NCI-H1417 treated with DMSO at 0.1 percent for 48 hours (cell line): ENCODE data around the gene ACCSL.
A peak's percentile ranks its signal among the peaks of the same experiment; 100 is the strongest.

Experiments
- DNase-seq: peaks from one replicate; lab custom pipeline; 2025; lab: John Stamatoyannopoulos, UW

Gene ACCSL

DNA sequence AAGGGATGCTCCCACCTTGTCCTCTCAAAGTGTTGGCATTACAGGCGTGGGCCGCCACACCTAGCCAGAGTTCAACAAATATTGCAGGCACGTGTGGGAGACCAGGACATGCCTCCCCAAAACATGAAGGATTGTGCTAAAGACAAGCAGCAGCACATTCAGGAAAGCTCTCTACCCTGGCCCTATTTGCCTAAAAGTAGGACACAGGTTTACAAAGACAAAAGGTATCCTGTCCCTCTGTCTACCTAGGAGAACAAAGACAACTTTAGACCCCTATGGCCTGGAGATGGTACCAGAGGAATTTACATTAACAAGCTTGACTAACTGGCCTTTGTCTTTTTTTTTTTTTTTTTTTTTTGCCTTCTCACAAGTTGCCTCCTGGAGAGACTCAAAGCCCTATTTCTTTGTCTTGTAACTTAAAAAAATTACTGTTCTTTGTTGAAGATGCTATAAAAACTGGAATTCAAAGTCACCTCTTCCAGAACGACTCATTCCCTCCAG, 17.4 kb downstream of the ACCSL start:
- no peak for DNase-seq

DNA sequence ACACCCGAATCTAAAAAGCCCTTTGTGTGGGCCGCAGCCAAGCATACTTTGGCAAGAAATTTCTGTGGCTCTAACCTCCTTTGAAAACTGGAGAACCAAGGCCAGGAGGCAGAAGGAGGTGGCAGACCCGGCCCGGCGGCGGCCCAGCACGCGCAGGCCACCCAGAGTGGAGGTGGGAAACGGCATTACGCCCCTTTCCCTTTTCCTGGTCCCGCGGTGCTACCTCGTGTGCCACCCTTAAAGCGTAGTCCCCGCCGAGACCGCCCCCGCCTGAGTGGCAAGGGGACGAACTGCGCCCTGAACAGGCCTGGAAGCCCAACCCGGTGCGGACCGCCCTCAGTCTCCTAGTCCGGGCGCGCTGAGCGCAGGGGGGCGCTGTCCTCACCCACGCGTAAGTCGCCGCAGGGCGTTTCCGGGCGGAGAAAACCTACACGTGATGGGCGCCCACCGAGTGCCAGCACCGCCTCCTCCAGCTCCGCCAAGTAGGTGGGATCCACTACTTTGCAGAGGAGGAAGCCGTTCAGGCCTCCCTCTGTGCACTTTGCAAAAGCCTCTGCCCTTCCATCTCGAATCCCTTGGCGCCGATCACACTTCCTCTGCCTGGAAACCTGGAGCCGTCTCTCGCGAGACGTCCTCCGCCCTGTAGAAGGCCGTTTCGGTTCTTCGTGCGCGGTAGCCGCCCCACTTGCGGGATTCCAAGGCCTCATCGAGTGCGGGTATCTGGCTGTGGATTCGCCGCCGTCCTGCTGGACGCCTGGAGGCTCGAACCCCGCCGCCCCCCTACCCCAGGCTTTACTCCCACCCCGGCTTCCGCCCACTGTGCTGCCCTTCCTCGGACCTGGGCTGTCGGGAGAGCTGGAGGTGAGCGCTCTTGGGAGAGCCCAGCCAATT, 18.3 kb downstream of the ACCSL start, which contains the start of gene ACCS:
ACCS (plus strand) TSS at position 430 of the 891 bp plus-strand sequence. CDS start 1,358 bp downstream, outside the sequence.
- DNase-seq: peak; percentile 51

DNA sequence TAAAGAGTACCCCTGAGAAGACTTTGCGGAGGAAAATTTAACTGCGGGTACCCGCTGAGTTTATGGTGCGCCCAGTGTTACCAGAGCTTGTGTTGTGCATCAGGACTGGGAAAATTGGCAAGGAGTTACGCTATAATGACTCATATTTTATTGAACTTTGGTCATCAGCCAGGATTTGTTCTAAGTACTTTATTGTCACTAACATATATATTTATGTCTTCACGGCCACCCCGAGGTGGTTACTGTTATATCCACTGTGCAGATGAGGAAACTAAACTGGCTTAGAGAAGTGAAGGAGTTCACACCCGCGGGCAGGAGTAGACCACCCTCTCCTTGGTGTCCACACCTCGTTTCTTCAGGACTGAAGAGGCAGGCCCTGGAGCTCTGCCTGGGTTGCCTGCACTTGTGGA, 19.0 kb downstream of the ACCSL start:
- DNase-seq: no peak

DNA sequence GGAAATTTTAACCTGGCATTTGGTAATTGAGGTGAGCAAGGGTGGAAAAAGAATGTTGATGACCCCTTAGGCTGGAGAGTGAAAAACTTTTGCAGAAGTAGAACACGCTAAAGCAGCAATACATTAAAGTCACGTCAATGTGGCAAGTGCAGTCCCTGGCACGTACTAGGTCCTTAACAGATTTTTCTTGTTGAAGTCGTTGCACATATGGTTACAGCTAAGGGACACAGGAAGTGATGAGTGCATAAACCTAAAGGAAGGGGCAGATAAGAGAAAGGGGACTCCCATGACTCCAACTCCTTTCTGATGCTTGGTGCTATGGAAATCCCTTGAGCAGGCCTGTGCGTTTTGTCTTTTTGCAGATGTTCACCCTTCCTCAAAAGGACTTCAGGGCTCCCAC, 19.5 kb downstream of the ACCSL start:
- DNase-seq: no peak

DNA sequence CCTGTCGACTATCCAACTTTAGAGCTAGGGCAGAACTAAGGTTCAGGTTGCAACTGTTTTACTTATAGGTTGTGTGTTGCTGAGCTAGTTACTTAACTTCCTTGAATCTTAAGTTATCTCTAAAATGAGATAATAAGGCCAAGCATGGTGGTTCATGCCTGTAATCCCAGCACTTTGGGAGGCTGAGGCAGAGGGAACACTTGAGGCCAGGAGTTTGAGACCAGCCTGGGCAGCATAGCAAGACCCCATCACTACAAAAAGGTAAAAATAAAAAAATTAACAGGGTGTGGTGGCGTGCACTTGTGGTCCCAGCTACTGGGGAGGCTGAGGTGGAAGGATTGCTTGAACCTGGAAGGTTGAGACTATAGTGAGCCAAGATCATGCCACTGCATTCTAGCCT, 20.4 kb downstream of the ACCSL start:
- DNase-seq: no peak

DNA sequence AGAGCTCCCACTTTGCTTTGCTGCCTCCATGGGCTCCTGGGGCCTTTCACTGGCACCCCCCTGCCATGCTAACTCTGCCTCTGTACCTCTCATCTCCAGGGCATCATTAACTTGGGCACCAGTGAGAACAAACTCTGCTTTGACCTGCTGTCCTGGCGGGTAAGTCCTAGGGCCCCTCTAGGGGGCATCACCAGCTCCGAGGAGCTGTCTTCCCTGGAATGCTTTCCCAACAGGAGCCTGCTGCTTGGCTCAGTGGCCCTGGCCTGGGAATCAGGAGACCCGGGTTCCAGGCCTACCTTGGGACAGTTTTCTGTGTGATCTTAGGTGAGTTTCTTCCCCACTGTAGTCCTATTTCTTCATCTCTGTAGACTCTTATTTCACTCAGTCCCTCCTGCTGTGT, 23.4 kb downstream of the ACCSL start:
- no peak for DNase-seq

DNA sequence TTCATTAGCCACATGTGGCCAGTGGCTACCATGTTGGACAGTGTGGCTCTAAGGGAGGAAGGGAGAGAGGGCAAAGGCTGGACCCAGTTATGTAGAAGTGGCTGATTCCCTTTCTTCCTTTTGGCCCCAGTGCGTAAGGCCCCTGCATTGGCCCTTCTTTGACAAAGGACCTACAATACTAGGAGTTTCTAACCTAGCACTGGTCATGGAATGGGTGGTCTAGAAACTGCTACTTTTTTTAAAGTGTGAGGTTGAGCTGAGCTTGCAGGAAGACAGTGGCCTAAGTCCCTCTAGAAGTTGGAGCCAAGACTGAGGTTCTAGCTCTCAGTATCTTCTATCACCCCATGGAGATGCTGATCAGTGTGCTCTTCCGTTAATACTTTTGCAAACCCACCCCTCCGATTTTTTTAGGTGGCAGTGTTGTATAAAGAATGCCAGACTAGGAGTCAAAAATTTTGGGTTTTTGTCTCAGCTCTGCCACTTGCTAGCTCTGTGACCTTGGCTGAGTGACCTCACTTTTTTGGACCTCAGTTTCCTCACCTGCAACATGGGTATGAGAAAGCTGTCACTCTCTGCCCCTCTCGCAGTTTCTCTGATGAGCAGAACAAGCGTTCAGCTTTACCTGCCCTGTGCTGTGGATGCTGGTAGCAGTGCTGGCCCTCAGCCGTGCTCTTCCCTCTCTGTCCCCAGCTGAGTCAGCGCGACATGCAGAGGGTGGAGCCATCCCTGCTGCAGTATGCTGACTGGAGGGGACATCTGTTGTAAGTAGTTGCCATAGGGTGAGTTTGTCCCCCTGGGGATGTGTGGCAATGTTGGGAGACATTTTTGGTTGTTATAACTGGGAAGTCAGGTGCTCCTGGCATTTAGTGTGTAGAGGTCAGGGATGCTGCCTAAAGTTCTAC, 25.2 kb downstream of the ACCSL start:
- DNase-seq: no peak

DNA sequence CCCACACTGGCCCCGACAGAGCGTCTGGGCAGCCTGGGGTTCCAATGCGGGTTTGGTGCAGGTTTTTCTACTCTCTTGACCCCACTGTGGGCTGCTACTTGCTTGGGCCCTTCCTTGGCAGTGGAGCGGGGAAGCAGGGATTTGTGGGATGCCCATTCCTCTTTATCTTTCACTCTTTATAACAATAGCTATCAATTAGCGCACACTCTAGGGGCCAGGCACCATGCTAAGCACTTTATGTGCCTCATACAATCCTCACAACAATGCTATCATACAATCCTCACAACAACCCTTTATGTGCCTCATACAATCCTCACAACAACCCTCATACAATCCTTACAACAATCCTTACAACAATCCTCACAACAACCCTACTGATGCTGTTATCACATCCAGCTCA, 31.0 kb downstream of the ACCSL start:
- no peak for DNase-seq

DNA sequence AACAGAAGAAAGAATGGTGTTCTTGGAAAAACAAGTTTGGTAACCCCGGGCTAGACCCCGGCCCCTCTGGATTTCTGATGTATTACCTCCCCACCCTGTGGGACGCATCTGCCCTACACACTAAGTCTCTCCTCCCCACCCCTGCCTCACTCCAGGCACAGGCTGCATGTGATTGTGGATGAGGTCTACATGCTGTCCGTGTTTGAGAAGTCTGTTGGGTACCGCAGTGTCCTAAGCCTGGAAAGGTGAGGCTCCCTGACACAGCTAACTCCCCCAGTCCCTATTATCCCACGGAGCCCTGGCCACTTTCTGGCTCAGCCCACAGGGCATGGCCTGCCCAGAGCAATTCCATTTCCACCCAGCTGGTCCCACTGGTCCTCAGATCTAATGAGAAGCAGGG, 31.6 kb downstream of the ACCSL start:
- no peak for DNase-seq

DNA sequence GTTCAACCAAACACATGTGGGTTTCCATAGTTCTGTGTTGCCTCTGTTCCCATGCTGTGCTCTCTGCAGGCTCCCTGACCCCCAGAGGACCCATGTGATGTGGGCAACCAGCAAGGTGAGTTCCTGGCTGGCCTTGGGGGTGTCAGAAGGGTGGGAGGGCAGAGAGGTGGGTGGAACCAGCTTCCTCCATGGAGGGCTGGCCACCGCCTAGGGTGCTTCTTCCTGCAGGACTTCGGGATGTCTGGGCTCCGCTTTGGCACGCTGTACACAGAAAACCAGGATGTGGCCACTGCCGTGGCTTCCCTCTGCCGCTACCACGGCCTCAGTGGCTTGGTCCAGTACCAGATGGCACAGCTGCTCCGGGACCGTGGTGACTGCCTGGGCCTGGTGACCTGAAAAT, 33.2 kb downstream of the ACCSL start:
- no peak for DNase-seq

DNA sequence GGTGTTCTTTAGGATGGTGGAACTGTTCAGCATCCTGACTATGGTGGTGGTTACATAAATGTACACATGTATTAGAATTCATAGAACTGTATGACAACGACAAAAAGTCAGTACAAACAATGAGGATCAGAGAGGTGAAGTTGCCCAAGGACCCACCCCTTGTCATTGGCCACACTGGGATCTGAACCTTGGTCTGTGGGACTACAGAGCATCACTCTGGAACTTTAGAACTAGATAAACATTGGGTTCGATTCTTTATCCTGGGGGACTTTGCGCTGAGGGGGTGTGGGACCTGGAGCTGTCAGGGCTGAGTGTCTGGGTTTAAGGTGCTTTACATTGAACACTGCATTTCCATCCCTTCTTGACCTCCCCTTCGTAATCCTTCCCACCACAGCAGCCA, 34.9 kb downstream of the ACCSL start:
- no peak for DNase-seq

DNA sequence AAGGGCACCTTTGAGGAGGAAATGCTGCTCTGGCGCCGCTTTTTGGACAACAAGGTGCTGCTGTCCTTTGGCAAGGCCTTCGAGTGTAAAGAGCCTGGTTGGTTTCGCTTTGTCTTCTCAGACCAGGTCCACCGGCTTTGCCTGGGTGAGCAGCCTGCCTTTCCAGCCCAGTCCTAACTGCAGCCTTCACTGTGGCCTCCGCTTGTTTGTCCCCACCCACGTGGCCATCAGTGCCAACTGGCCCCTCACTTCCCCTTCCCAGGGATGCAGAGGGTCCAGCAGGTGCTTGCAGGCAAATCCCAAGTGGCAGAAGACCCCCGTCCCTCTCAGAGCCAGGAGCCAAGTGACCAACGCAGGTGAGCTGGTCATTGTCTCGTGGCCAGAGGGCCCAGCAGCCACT, 35.7 kb downstream of the ACCSL start:
- no peak for DNase-seq

DNA sequence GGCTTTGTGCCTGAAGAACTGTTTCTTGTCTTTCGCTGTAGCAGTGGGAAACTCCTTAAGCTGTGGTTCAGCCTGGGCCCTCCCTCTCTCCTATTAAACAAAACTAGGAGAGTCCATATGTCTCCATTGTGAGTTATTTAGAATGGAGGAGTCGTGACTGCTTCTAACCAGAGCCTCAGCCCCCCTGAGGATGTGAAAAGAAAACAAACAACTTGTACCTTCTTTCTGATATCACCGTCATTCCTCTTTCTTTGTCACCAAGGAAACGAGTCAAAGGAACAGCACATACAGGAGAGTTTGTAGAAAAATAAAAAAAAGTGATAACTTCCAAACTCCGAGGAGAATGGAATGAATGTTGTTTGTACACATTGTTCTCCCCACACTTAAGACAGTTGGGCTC, 36.1 kb downstream of the ACCSL start:
- no peak for DNase-seq

DNA sequence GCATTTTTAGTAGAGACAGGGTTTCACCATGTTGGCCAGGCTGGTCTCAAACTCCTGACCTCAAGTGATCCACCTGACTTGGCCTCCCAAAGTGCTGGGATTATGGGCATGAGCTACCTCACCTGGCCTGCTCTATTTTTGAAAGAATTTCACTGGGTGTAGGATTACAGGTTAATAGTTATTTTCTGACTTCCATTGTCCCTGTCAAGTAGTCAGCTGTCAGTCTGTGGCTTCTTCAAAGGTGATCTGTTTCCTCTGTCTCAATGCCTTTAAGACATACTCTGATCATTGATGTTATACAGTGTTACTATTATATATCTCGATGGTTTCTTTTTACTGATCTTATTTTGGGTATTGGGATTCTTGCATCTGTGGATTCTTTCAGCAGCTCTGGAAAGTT, 37.5 kb downstream of the ACCSL start:
- no peak for DNase-seq

DNA sequence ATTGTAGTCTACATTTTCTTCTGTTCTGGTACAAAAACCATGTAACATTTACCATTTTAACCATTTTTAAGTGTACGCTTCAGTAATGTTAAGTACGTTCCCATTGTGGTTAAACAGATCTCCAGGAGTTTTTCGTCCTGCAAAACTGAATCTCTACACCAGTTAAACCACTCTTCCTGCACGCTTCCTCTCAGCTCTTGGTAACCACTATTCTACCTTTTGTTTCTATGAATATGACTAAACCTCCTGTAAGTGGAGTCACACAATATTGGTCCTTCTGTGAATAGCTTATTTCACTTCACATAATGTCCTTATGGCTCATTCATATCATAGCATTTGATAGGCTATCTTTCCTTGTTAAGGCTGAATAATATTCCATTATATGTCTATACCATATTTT, 40.6 kb downstream of the ACCSL start:
- DNase-seq: no peak

DNA sequence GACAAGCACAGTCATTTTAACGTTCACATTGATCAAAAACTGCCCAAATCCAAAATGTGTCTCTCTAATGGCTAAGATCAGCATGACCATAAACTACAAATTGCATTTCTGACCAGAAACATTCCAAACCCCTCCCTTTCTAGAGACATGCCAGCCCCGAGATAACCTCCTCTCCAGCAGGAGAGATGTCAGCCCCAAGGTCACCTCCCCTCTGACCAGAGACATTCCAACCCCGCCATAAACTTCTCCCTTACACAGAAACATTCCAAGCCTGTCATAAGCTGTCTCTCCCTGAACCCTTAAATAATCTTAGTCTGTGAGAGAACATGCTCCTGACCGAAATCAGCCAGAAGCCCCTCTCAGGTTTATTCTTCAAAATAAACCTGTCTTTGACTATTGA, 41.1 kb downstream of the ACCSL start:
- no peak for DNase-seq

DNA sequence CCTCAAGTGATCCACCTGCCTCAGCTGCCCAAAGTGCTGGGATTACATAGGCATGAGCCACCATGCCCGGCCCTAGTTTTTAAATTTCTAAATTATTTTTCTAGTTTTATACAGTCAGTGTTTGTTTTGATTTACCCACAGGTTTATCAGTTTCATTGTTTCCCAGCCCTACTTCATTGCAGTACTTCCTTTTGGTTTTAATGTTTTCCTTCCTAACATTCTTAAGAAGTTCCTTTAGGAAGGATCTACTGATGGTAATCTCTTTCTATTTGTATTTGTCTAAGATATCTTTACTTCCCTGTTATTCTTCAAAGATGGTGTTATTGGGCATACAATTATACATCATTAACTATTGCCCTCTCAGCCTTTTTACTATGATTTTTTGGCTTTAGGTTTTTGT, 42.8 kb downstream of the ACCSL start:
- DNase-seq: no peak

DNA sequence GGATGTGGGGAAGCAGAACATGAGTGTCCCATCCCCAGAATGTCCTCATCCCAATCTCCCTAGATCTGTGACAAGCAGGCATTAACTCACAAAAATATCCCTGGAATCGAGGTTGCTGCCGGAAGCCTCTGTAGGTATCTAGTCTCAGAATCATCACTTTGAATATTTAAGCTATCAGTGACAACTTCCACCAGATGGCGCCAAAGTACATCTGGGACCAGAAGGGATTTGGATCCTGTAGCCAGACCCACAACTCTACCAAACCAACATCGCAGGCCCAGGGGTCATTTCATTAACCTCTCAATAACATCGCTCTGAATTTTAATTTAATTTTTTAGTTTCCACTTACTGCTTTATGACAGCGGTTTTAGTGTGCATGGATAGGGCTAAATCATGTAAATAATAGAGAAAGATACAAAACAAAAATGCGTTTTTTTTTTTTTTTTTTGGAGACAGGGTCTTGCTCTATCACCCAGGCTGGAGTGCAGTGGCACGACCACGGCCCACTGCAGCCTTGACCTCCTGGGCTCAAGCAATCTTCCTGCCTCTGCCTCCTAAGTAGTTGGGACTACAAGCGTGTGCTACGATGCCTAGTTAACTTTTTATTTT, 46.6 kb downstream of the ACCSL start:
- peak; percentile 31 for DNase-seq

DNA sequence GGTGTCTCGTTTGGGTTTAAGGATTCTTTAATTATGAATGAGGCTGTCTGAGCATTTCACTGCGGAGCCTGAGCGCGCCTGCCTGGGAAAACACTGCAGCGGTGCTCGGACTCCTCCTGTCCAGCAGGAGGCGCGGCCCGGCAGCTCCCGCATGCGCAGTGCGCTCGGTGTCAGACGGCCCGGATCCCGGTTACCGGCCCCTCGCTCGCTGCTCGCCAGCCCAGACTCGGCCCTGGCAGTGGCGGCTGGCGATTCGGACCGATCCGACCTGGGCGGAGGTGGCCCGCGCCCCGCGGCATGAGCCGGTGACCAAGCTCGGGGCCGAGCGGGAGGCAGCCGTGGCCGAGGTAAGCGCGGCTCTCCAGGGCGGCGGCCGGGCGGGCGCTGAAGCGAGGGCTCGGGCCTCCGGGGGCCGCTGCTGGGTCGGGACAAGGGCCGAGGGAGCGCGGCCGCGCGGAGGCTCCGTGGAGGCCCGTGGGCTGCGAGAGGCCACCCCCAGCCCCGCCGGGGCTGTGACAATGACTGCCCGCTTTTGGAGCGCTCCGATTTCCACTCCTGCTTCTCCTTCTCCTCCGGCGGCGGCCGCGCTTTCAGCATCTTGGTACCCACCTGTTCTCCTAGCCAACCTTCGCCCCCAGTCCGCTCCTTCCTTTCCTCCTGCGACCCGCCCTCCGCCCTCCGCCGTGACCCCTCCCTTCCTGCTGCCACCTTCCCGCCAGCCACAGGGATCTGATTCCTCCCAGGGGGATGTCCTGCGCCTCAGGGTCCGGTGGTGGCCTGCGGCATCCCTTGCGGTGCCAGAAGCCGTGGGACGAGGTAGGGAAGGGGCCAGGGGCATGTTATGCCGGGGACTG, 48.0 kb downstream of the ACCSL start, which contains the start of gene EXT2:
EXT2 (plus strand) TSS at position 173 of the 854 bp plus-strand sequence. CDS start 12,035 bp downstream, outside the sequence.
- peak; percentile 32 for DNase-seq

DNA sequence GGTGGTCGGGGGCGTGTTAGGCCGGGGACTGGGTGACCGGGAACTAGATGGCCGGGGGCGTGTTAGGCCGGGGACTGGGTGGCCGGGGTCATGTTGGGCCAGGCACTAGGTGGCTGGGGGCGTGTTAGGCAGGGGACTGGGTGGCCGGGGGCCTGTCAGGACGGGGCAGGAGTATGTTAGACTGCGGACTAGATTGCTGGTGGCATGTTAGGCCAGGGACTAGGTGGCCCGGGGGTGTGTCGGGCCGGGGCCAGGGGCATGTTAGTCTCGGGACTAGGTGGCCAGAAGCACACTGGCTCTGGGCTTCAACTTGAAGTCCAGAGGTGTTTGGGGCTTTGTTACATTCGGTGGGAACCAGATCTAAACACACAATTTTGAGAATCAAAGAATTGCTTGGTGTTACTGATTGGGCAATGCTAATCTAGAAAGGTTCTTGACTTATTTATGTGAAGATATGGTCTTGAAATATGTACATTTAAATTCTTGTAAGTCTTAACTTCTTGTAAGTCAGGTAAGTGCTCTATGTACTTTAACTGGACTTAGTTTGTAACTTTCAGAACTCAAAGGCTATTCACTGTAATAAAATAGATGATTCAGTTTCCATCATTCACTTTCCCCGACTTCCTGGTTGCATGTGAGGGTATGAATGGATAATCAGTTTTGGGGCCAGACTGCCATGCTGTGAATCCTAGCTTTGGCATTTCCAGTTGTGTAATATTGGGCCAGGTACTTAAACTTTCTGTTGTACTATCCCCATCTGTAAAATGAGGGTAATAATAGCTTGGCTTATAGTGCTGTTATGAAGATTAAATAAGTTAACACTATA, 48.8 kb downstream of the ACCSL start:
- DNase-seq: no peak
